ENCODE measurements around the gene ZP1.

Gene ZP1

DNA sequence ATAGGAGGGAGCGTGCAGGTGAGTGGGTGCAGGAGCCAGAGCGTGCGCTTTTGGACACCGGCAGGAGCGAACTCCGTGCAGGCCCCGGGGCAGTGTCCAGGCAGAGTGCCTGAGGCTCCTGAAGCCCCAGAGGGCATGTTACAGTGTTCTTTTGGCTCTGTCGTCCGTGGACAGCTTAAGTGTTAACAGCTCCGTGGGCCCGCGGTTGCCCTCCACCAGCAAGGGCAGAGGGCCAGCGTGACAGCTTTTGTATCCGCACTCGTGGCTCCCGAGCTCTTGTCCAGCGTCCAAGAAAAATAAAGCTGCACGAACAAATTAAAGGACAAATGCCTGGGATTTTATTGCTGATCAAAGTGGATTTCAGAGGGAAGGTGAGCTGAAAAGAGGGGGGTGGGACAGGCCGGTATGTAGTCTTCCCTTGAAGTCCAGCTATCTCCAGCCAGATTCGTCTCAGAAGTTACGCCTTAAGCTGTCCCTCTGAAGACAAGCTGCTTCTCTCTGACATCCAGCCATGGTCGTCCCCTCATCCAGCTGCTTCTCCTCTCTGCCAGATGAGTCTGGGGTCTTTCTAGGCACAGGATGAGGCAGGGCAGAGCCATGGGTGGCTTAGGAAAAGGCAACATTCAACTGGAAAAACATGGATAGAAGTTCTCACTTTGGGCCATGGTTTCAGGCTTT lies 45.6 kb downstream of the ZP1 start:
- DNase-seq, result no peak

DNA sequence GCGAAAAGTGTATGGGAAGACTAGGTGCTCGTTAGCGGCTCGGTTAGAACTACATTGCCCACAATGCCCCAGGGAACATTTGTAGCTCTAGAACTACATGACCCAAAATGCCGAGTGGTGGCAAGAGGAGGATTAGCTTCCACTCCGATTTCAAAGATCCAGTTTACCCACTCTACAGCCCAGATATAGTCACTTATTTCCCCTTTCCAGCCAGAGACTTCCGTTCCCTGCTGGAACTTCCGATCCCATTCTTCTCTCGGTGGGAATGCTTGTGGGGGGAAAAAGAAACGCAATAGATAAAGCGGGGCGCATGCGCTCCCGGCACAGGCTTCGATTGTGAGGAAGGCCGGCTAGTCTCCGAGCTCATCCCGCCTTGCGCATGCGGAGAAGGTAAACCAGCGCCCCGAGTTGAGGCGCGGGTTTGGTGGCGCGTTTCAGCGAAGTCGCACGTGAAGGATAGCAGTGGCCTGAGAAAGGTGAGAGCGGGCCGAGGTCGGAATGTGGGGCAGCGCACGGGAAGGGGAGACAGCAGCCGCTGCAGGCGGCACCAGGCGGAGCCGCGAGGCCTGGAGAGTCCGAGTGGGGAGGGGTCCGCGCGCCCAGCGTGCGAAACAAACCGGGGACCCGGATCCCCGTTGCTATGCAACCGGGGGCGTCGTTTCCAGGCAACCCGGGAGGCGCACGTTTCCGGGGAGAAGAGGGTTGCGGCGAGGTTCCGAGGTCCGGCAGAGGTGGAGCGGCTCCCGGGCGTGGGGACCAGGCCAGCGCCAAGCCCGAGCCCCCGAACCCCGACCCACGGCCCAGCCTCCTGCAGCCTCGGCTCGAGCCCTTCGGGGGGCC lies 46.7 kb downstream of the ZP1 start, which contains the start of gene TMEM109:
TSS of gene TMEM109 (plus strand) at position 366 of the 840 bp plus-strand sequence. CDS start 5,536 bp downstream, outside the sequence.
- DNase-seq, result peak in 1 of 2 experiments; percentile 97

DNA sequence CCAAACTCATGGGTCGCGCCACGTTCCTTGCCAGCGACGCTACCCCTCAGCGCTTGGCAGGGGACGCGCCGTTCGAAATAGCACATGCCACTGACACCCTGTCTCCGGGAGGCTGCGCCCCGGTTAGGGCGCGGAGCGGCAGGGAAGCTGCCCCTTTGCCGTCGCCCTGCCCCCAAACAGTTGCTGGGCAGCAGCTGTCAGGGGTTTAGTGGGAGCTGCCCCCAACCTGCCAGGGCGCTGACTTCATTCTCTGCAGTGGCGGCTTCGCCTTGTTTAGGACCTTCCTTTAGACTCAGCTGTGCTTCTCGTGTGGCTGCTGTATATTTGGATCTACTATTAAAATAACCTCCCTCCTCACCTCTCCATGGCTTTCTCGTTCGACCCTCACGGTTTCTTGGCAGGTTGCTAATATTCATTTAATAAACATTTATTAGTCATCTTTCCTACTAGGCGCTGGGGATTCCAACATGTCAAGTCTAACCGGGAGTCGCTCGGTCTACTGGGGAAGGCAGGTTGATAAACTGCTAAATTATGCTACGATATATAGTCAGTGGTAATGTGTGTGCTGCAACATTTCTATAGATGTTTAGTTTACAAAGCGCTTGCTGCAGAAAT lies 47.4 kb downstream of the ZP1 start:
- DNase-seq, result no peak

DNA sequence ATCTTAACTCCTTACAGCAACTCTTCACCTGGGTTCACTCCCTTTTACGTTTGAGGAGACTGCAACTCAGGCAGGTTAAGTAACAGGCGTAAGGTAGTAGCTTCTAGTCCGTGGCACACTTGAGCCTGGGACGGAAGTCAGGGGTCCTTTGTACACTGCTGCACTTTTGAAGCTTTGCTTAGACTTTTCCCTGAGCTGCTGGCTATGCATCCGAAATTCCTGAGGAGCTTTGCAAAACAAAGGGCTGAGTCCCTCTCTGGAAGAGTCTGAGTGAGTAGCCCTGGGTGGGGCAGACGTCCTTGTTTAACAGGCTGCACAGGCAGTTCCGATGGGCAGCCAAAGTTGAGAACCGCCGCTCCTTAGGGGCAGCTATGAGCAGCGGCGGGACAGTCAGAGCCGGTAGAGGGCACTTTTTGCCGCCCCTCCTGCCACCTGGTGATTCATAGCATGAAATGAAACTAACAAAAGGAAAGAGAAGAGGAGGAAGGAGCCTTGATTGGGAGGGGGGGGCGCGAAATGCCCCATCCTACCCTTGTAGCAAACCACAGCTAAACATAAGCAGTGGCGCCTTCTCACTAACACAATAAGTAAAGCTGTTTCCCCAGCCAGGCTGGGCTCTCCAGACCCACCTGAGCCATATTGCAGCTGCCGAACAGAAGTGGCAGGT lies 48.0 kb downstream of the ZP1 start:
- DNase-seq, result peak in 1 of 2 experiments; percentile 40

DNA sequence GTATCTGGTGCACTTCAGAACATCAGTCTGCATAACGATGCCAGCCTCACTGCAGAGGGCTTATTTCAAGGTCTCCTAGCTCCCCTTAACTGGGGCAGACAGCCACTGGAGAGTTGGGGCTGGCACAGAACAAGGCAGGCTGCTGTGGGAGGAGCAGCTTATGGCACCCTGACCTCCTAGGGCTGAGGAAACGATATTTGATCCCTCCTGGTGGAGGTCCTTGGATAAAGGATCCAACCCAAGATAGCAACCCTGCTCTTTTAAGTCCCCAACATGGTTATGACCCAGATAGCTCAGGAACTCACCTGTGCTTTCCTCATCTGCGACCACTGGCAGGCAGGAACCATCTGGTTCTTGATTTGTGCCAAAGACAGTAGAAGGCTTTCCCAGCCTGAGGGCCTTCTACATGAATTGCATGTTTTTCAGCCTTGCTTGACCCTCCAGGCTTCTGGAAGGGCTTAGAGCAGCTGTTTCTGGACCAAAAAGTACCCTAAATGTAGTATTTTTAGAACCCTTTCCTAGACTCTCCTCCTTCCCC lies 49.4 kb downstream of the ZP1 start:
- DNase-seq, result peak in 1 of 2 experiments; percentile 61

DNA sequence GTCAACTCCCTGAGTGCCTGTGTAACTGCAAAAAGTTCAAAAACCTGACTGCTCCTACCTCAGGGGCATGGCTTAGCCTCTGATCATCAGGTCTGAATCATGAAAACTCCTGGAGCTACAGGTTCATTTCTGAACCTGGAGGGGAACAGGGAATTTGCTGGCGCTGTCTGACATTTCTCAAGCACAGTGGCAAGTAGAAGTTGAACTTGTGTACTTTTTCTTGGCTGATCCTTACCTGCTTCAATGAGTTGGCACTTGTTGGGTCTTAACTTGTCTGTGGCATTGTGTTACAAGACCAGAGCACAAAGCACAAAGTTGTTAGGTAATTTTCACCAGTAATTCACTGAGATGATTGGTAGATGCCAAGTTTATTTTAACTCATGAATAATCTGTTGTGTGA lies 49.9 kb downstream of the ZP1 start:
- DNase-seq, result no peak

DNA sequence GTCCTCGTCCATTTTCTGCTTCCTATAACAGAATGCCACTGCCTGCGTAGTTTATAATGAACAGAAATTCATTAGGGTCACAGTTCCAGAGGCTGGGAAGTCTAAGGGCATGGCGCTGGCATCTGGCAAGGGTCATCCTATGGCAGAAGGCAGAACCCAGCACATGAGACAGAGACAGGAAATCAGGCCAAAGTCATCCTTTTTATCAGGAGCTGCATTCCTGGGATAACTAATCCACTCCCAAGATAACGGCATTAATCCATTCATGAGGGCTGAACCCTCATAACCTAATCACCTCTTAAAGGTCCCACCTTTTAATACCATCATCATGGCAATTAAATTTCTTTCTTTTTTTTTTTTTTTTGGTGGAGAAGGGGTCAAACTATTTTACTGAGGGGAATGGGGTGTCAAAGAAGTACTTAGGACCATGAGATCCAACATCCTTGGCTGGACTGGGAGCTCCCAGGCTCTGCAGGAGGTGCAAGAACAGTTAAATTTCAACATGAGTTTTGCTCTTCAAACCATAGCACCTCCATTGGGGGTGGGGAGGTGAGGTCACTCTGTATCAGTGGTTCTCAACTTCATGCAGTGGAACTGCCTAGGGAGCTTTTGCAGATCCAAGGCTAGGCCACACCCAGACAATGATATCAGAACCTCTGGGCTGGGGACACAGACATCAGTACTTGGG lies 51.1 kb downstream of the ZP1 start:
- DNase-seq, result no peak

DNA sequence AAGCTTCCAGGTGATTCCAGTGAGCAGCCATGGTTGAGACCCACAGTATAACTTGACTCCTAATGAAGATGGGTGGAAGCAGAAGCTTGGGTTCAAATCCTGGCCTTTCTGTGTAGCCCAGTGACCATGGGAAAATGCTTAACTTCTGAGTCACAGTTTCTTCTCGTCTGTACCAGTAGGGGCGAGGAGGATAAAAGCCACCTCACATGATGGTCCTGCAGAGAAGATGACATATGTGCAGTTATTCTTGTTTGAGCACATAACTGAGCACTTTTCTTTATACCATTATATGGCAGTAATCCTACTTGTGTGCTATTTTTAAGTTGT lies 51.6 kb downstream of the ZP1 start:
- DNase-seq, result no peak

DNA sequence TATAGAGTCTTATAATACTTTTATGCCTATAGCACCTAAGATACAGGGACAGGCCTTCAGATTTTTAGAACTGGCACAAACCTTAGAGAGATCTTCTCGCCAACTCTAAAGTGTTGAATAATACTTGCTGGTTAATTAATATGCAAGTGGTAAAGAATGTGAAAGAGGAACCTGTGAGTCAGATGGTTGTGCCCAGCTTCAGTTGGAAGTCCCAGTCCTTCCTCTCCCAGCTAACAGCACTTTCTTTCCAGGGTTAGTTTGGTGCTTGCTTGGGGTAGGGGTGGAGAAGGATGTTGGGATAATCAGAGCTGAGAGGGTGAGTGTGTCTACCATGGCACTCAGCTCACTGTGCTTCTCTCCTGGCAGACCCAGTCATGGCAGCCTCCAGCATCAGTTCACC lies 52.0 kb downstream of the ZP1 start:
- DNase-seq, result no peak

DNA sequence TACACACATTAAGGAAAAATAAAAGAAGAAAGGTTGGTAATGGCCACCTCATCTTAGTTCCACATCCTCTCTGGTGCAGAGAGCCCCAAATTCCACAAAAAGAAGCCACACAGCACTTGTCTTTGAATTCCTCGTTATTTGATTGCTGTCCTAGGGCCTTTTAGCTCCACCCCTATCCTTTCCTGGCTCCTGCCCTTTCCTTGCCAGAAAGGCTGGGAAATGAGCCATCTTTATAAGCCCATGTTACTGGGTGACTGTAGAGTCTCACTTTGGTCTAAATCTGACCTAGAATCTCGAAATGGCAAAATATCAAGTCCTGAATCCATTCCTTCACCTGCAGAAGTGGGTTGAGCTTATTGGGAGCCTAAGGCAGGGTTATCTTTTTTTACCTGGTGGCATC lies 52.6 kb downstream of the ZP1 start:
- peak in 1 of 2 experiments; percentile 33 for DNase-seq

DNA sequence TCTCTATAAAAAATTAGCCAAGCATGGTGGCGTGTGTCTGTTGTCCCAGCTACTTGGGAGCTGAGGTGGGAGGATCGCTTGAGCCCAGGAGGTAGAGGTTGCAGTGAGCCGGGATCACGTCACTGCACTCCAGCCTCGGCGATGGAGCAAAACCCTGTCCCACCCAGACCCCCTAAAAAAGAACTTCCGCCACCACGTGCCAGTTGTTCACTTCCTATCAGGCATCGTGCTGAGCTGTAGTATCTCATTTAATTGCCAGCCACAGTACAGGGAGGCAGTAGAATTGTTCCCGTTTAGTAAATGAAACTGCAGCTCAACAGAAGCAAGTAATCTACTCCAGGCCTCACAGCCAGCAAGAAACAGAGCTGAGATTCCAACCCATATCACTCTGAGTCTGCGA lies 53.9 kb downstream of the ZP1 start:
- no peak for DNase-seq

DNA sequence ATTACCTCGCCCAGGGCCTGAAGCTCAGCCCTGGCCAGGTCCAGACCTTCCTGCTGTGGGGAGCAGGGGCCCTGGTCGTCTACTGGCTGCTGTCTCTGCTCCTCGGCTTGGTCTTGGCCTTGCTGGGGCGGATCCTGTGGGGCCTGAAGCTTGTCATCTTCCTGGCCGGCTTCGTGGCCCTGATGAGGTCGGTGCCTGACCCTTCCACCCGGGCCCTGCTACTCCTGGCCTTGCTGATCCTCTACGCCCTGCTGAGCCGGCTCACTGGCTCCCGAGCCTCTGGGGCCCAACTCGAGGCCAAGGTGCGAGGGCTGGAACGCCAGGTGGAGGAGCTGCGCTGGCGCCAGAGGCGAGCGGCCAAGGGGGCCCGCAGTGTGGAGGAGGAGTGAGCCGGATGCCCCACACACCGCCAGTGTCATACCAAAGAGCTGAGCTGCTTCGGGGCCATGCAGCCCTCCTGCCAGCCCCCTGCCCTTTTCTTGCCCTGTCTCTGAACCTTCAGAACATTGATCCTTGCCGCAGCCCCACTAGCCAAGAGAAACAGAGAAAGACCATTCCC lies 54.5 kb downstream of the ZP1 start:
- no peak for DNase-seq

DNA sequence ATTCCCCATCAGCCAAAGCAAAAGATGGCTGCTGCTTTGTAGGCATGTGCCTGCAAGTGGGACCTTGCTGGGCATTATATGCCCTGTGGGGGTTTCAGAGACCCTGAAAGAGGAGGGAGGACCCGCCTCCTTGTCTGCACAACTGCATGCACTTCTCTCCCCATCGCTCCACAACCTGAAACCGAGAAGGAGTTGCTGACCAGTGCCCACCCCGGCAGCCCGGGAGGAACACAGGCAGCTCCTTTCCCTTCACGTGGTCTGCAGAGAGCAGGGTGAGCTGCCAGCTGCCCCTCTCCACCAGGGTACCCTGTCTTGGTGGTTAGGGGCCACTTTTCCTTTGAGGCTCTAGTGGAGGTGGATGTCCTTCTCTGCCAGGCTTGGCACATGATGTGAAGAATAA lies 55.6 kb downstream of the ZP1 start:
- DNase-seq, result no peak

DNA sequence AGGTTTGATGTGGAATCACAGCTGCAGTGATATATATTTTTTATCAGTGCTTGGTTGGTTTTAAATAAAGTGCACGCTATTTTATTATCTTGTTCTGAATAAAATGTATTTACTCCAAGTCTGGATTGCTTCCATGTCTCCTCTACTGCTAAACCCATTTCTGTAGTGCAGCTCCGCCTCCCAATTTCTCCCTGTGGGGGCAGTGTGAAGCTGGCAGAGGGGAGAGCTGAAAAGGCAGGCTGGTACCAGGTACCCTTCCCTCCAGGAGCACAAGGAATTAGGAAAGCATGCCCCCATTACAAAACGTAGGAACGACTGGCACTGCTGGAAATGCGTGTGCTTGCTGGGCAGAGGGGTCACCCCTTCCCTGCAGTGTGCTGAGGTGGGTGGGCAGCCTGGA lies 56.0 kb downstream of the ZP1 start:
- no peak for DNase-seq

DNA sequence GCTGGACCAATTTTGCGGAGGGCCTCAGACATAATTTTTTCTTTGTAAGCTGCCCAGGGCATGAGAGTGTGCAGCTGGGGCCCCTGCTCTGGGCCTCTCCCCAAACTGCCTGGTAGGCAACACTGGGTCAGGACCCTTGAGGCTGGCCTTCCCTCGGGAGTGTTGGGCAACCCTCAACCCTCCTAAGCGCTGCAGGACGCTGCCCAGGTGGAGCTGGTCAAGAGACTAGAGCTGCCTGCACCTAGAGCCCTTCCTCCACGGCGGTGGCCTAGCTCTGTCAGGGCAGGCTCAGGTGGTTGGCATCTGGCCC lies 56.4 kb downstream of the ZP1 start:
- no peak for DNase-seq

DNA sequence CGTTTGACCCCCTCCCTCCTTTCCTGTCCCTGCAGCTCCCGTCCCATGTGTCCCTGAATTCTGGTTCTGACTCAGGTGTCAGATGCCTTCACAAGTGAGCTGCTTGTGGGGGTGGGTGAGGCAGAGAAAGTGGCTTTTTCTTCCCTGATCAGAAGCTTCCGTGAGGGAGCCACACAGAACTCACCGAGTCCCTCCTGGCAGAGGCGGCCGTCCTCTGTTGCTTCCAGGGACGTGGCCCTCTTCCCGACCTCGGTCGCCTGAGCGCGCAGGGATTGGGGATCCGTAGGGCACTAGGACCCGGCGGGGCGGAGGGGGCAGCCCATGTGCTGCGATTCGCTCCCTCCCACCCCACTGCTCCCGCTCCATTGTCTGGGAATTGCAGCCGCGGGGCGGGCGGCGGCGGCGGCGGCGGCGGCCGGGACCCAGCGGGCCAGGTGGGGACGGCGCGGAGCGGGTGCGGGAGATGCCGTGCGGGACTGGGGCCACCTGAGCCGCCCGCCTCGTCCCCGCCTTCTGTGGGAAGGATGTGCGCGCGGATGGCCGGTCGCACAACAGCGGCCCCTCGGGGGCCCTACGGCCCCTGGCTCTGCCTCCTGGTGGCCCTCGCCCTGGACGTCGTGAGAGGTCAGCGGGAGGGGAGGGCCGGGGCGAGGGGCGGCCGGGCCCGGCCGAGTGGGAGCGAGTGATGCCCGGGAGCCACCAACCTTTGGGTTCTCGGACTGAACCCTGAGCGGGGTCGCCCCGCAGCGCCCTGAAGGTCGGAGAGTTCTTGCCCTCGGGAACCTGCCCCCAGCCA lies 57.0 kb downstream of the ZP1 start, which contains the start of gene TMEM132A:
TSS of gene TMEM132A (plus strand) at position 351 of the 796 bp plus-strand sequence. CDS start at position 525, 174 bp downstream.
- peak in 1 of 2 experiments; percentile 55 for DNase-seq
